Breast epithelium (tissue), 4 donors: ENCODE results near the gene RFTN1. TPM values are rescaled to one million over a fixed set of nuclear protein-coding genes. Genes with fewer than 3 reads are reported as not detected.

Experiments used
- DNase-seq, 2 donors: peaks; one replicate each; pipeline ENCODE4 v3.0.0-alpha.2; 2019; ENCODE audit warnings: low spot score in 2 of 2
- H3K27ac ChIP-seq, 2 donors: fragments of 200-600 bp; sonication (generic) in 1 of 2; one replicate each; pipeline ENCODE4 v1.5.1; 2016 to 2019; ENCODE audit warnings: mild to moderate bottlenecking in 1 of 2
- H3K27me3 ChIP-seq, 2 donors: fragments of 200-600 bp; sonication (generic) in 1 of 2; one replicate each; pipeline versions ENCODE4 v1.5.1 to v1.6.0; 2017 to 2019; ENCODE audit warnings: control low read depth in 1 of 2, mild to moderate bottlenecking in 1 of 2
- H3K36me3 ChIP-seq: fragments of 200-600 bp; one replicate; pipeline ENCODE4 v1.5.1; 2019
- H3K4me1 ChIP-seq, 2 donors: fragments of 200-600 bp; sonication (generic); one replicate each; pipeline ENCODE4 v1.5.1; 2016 to 2019; ENCODE audit warnings: control low read depth in 1 of 2
- H3K4me3 ChIP-seq, 3 donors: fragments of 200-600 bp; sonication (generic); 1 replicate in 2 of 3; 2 replicates in 1 of 3; pipeline ENCODE4 v1.5.1; 2016 to 2019; ENCODE audit warnings: mild to moderate bottlenecking in 3 of 3, moderate library complexity in 2 of 3
- H3K9me3 ChIP-seq, 2 donors: fragments of 200-600 bp; sonication (generic) in 1 of 2; one replicate each; pipeline ENCODE4 v1.5.1; 2016 to 2019; ENCODE audit warnings: control low read depth in 1 of 2
- CTCF ChIP-seq, 3 donors: fragments of 450-650 bp; IDR thresholded peaks; one replicate each; pipeline ENCODE4 v1.5.1; 2016 to 2017; ENCODE audit warnings: antibody characterized with exemption in 3 of 3, mild to moderate bottlenecking in 3 of 3, moderate library complexity in 3 of 3
- POLR2A ChIP-seq: fragments of 450-650 bp; IDR thresholded peaks from one replicate; pipeline ENCODE4 v1.6.1; 2016; ENCODE audit warnings: antibody characterized with exemption, mild to moderate bottlenecking, moderate library complexity
- POLR2AphosphoS5 ChIP-seq, 3 donors: sonication (generic); formaldehyde crosslinking; IDR thresholded peaks; one replicate each; pipeline ENCODE4 v1.6.1; 2017; ENCODE audit warnings: antibody characterized with exemption in 3 of 3
- intact Hi-C: fragments of 100-400 bp; cut with DNase I; formaldehyde crosslinking; loops from one replicate; pipeline ENCODE4 v1.15.1; 2023; ENCODE audit warnings: low total_unique reads
- total RNA-seq, 3 donors: library from RNA; depleted of rRNA; stranded (reverse); fragments of >200 nt; gene quantifications; one replicate each; pipeline ENCODE4 v1.1.0, GENCODE V29; 2016

The RFTN1 gene
- total RNA-seq, 3 donors from 2014 or later, result 13.9 to 108 (median 29.5) TPM

GRCh38 chr3:16487511-16488175, 25.9 kb downstream of the RFTN1 start:
- H3K4me1 ChIP-seq, result no peaks in the 10 kb centered on the region
- H3K36me3 ChIP-seq, result no peaks in the 10 kb centered on the region
- H3K4me3 ChIP-seq, result no peak overlapping the region
- no peaks in the 10 kb centered on the region for H3K27me3 ChIP-seq
- no peak overlapping the region for H3K27ac ChIP-seq
- TF ChIP-seq POLR2A (no peak), POLR2AphosphoS5 (IDR thresholded peaks at IDR 0.05) (no peak), CTCF (IDR thresholded peaks at IDR 0.05) (no peak)
- no peak for DNase-seq
- H3K9me3 ChIP-seq, result no peaks in the 10 kb centered on the region
- intact Hi-C loops, result no loop called here

GRCh38 chr3:16486951-16487480, 26.5 kb downstream of the RFTN1 start:
- TF ChIP-seq POLR2AphosphoS5 (IDR thresholded peaks at IDR 0.05) (no peak), POLR2A (no peak), CTCF (IDR thresholded peaks at IDR 0.05) (no peak)
- Histone ChIP-seq H3K36me3 (no peaks in the 10 kb centered on the region), H3K27me3 (no peaks in the 10 kb centered on the region), H3K9me3 (no peaks in the 10 kb centered on the region), H3K4me1 (no peaks in the 10 kb centered on the region), H3K27ac (no peak overlapping the region), H3K4me3 (no peak overlapping the region)
- intact Hi-C loops, result no loop called here
- no peak for DNase-seq

GRCh38 chr3:16486201-16486600, 27.3 kb downstream of the RFTN1 start:
- no peak for DNase-seq
- intact Hi-C loops, result no loop called here
- Histone ChIP-seq H3K4me1 (no peaks in the 10 kb centered on the region), H3K27ac (no peak overlapping the region), H3K36me3 (no peaks in the 10 kb centered on the region), H3K27me3 (no peaks in the 10 kb centered on the region), H3K9me3 (no peaks in the 10 kb centered on the region), H3K4me3 (no peak overlapping the region)
- TF ChIP-seq CTCF (IDR thresholded peaks at IDR 0.05) (no peak), POLR2A (no peak), POLR2AphosphoS5 (IDR thresholded peaks at IDR 0.05) (no peak)

GRCh38 chr3:16485395-16485992, 28.0 kb downstream of the RFTN1 start:
- H3K4me3 ChIP-seq, result no peak overlapping the region
- no peak overlapping the region for H3K27ac ChIP-seq
- no peaks in the 10 kb centered on the region for H3K36me3 ChIP-seq
- DNase-seq, result no peak
- H3K9me3 ChIP-seq, result no peaks in the 10 kb centered on the region
- no peaks in the 10 kb centered on the region for H3K27me3 ChIP-seq
- no peak for TF ChIP-seq CTCF (IDR thresholded peaks at IDR 0.05)
- no peak for TF ChIP-seq POLR2AphosphoS5 (IDR thresholded peaks at IDR 0.05)
- TF ChIP-seq POLR2A, result no peak
- no peaks in the 10 kb centered on the region for H3K4me1 ChIP-seq
- intact Hi-C loops, result no loop called here

- H3K9me3 ChIP-seq, result no peaks in the 10 kb centered on the region
- intact Hi-C loops, result no loop called here
- TF ChIP-seq POLR2A (no peak), POLR2AphosphoS5 (IDR thresholded peaks at IDR 0.05) (no peak), CTCF (IDR thresholded peaks at IDR 0.05) (no peak)
- no peak for DNase-seq
- no peaks in the 10 kb centered on the region for H3K36me3 ChIP-seq
- H3K4me3 ChIP-seq, result no peak overlapping the region
- no peaks in the 10 kb centered on the region for H3K27me3 ChIP-seq
- no peak overlapping the region for H3K27ac ChIP-seq
- H3K4me1 ChIP-seq, result no peaks in the 10 kb centered on the region
Measured at GRCh38 chr3:16484984-16485383, 28.5 kb downstream of the RFTN1 start.
